Stomach (tissue), 4 donors: ENCODE data around the gene KPTN.

Experiments used
- EP300 ChIP-seq: sonication (generic); formaldehyde crosslinking; IDR thresholded peaks from one replicate; pipeline ENCODE4 v1.6.1; 2017; ENCODE audit warnings: antibody characterized with exemption
- POLR2A ChIP-seq, 4 donors: fragments of 450-650 bp; IDR thresholded peaks; one replicate each; pipeline ENCODE4 v1.6.1; 2016; ENCODE audit warnings: antibody characterized with exemption in 4 of 4, control low read depth in 2 of 4, mild to moderate bottlenecking in 1 of 4, moderate library complexity in 1 of 4
- POLR2AphosphoS5 ChIP-seq, 3 donors: sonication (generic); formaldehyde crosslinking; IDR thresholded peaks; one replicate each; pipeline ENCODE4 v1.6.1; 2016; ENCODE audit warnings: antibody characterized with exemption in 3 of 3

- TF ChIP-seq EP300 (no peak), POLR2A (IDR thresholded peaks at IDR 0.05) (no peak), POLR2AphosphoS5 (IDR thresholded peaks at IDR 0.05) (no peak)
Measured at GRCh38 chr19:47490847-47491246, 6.8 kb upstream of the KPTN start.
